Upper lobe of left lung (tissue), 6 donors: ENCODE measurements around the gene UBN1. TPM values are rescaled to one million over a fixed set of nuclear protein-coding genes. Genes with fewer than 3 reads are reported as not detected.
A peak's percentile ranks its signal among the peaks of the same experiment; 100 is the strongest.

Source experiments
- ATAC-seq, 2 donors: fragments of 200-7000 bp; cut with Tn5 transposase; one replicate each; pipeline ENCODE4 v1.9.1; 2022; ENCODE audit warnings: mild to moderate bottlenecking in 2 of 2, moderate library complexity in 2 of 2; ENCODE audit not compliant: low FRiP score in 2 of 2
- DNase-seq, 2 donors: peaks; one replicate each; pipeline ENCODE4 v3.0.0-alpha.2; 2019 to 2020
- H3K27ac ChIP-seq, 4 donors: fragments of 200-600 bp; sonication (generic); one replicate each; pipeline ENCODE4 v1.5.1; 2016 to 2019
- H3K27me3 ChIP-seq, 4 donors: fragments of 200-600 bp; sonication (generic); one replicate each; pipeline ENCODE4 v1.5.1; 2017 to 2019
- H3K36me3 ChIP-seq, 4 donors: fragments of 200-600 bp; sonication (generic); one replicate each; pipeline ENCODE4 v1.5.1; 2016 to 2019
- H3K4me1 ChIP-seq, 4 donors: fragments of 200-600 bp; sonication (generic); one replicate each; pipeline ENCODE4 v1.5.1; 2018 to 2019
- H3K4me3 ChIP-seq, 4 donors: fragments of 200-600 bp; sonication (generic); one replicate each; pipeline ENCODE4 v1.5.1; 2017 to 2019; ENCODE audit warnings: mild to moderate bottlenecking in 2 of 4, moderate library complexity in 1 of 4
- H3K9me3 ChIP-seq, 4 donors: fragments of 200-600 bp; sonication (generic); one replicate each; pipeline ENCODE4 v1.5.1; 2018 to 2019
- EP300 ChIP-seq, 4 donors: sonication (generic); formaldehyde crosslinking; IDR thresholded peaks; one replicate each; pipeline ENCODE4 v1.5.1; 2017; ENCODE audit warnings: antibody characterized with exemption in 4 of 4, control low read depth in 2 of 4
- POLR2A ChIP-seq, 4 donors: fragments of 450-650 bp; IDR thresholded peaks; one replicate each; pipeline ENCODE4 v1.5.1; 2016 to 2017; ENCODE audit warnings: antibody characterized with exemption in 4 of 4, mild to moderate bottlenecking in 2 of 4
- POLR2AphosphoS5 ChIP-seq, 2 donors: sonication (generic); formaldehyde crosslinking; IDR thresholded peaks; one replicate each; pipeline ENCODE4 v1.5.1; 2017; ENCODE audit warnings: antibody characterized with exemption in 2 of 2
- WGBS, 2 donors: methylation state at CpG; one replicate each; pipeline ENCODE4 v1.1.5; 2017 to 2018; 5-methylcytosine and 5-hydroxymethylcytosine counted together
- total RNA-seq, 6 donors: library from RNA; depleted of rRNA in 4 of 6; stranded (reverse); fragments of >200 nt in 4 of 6; gene quantifications; one replicate each; pipeline versions ENCODE4 v1.1.0 to v1.2.1, GENCODE V29; 2016 to 2021
- TF ChIP-seq, protein P1 (sequence below), 6 experiments: fragments of 450-650 bp in 4 of 6; fragments of 200-600 bp in 2 of 6; sonication (generic) in 2 of 6; IDR thresholded peaks; one replicate each; pipeline ENCODE4 v1.5.1; 2016 to 2019; ENCODE audit warnings: antibody characterized with exemption in 6 of 6
- donor health status: DM: no; HTN: no; CAD: no; lungs with moderate emphysema.
- donor health status: DM: no; HTN: yes; CAD: no; lungs with severe emphysema.

Gene UBN1
- total RNA-seq, 6 donors from 2014 or later = 35.7 to 49.2 (median 38.8) TPM

DNA sequence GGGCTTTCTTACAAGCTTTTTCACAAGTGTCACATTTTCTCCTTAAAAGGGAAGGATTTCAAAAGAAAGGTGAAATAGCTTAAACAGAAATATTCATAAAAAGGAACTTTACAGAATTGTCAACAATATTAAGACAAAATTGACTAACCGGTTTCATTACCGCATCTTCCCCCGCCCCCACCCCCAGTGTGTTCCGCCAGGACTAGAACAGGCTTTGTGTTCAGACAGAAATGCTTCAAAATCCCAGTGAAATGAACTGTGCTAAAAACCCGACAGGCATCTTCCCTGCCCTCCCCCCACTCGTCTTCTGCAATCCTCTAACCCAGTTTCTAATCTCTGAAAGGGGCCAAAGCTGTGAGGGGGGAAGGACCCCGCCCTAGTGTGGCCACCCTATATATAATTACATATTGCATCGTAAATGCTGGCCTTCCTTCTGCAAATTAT, 43.9 kb upstream of the UBN1 start:
- no peaks in the 10 kb centered on the region for H3K27me3 ChIP-seq
- no peak for DNase-seq
- TF ChIP-seq POLR2A (IDR thresholded peaks at IDR 0.05) (no peak), EP300 (IDR thresholded peaks at IDR 0.05) (no peak), POLR2AphosphoS5 (IDR thresholded peaks at IDR 0.05) (no peak)
- TF ChIP-seq, protein P1, sequence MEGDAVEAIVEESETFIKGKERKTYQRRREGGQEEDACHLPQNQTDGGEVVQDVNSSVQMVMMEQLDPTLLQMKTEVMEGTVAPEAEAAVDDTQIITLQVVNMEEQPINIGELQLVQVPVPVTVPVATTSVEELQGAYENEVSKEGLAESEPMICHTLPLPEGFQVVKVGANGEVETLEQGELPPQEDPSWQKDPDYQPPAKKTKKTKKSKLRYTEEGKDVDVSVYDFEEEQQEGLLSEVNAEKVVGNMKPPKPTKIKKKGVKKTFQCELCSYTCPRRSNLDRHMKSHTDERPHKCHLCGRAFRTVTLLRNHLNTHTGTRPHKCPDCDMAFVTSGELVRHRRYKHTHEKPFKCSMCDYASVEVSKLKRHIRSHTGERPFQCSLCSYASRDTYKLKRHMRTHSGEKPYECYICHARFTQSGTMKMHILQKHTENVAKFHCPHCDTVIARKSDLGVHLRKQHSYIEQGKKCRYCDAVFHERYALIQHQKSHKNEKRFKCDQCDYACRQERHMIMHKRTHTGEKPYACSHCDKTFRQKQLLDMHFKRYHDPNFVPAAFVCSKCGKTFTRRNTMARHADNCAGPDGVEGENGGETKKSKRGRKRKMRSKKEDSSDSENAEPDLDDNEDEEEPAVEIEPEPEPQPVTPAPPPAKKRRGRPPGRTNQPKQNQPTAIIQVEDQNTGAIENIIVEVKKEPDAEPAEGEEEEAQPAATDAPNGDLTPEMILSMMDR (IDR thresholded peaks at IDR 0.05) = no peak
- peak overlapping the region in 3 of 4 donors; percentile 88 to 94 (median 92) for H3K4me3 ChIP-seq
- H3K36me3 ChIP-seq = peaks cover 0 to 48% (median 35%) of the 10 kb centered on the region in 4 donors
- H3K27ac ChIP-seq = peak overlapping the region in 3 of 4 donors; percentile 71 to 92 (median 80)
- ATAC-seq = no peak
- no peaks in the 10 kb centered on the region for H3K9me3 ChIP-seq
- H3K4me1 ChIP-seq = peaks cover 15 to 37% (median 26%) of the 10 kb centered on the region in 4 donors
- WGBS, 2 donors = 42 to 43% methylated on average over 8 of the region's 8 CpGs

DNA sequence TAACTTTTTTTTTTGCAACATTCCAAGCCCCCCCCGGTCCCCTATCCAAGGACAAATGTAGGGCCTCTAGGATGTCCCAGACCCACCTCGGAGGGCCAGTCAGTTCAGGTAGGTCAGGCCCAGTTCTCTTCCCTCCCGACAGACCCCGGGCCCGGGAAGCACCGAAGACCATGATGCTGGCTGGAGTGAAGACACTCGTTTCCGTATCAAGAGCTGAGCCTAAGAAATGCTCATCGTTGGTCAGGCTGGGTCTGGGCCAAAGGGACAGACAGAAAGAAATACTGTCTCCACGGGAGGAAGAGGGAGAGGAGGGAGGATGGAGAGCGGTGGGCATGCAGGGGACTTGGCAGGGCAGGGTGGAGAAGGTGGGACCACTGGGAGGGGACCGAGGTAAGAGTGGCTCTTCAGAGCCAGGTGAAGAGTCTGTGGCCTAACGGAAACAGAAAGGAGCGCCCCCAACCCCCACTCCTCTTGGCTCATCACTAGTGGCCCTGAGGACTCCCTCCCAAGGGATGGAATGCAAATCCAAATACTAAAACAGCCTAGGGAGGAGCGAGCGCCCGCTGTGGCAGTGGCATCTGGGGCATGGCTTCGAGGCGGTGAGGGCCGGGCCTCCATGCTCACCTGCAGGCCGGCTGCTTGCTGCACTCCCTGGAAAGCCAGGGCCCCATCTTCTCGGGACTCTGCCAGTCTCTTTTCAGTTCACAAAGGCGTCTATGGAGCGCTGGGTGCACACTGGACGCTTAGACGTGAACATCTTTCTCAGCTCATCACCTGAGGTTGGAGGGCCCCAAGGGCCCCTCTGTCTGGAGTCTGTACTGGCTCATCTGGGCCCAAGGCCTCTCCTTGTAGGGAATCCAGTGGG, 43.2 kb upstream of the UBN1 start:
- no peaks in the 10 kb centered on the region for H3K9me3 ChIP-seq
- peaks cover 15 to 37% (median 26%) of the 10 kb centered on the region in 4 donors for H3K4me1 ChIP-seq
- ATAC-seq = no peak
- DNase-seq = no peak
- H3K27me3 ChIP-seq = no peaks in the 10 kb centered on the region
- TF ChIP-seq EP300 (IDR thresholded peaks at IDR 0.05) (no peak), POLR2AphosphoS5 (IDR thresholded peaks at IDR 0.05) (no peak), POLR2A (IDR thresholded peaks at IDR 0.05) (no peak)
- TF ChIP-seq, protein P1 (IDR thresholded peaks at IDR 0.05) = no peak
- H3K27ac ChIP-seq = peak overlapping the region in 1 of 4 donors; percentile 92
- H3K4me3 ChIP-seq = no peak overlapping the region
- WGBS, 2 donors = 83 to 85% methylated on average over 21 to 26 of the region's 26 CpGs
- peaks cover 0 to 51% (median 39%) of the 10 kb centered on the region in 4 donors for H3K36me3 ChIP-seq

DNA sequence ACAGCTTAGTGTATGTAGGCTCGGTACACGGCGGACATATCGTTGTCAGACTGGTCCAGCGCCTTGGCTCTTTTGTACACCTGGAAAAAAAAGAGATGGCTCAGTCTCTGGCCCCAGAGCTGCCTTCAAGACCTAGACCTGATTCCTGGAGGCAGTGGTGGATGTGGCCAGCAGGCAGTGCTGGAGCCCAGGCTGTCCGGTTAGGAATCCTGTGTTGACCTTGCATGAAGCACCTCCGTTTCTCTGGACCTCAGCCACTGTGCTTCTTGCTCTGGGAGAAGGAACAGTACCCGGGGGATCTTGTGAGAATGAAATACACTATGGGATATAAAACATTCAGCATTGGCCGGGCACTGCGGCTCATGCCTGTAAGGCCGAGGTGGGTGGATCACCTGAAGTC, 42.0 kb upstream of the UBN1 start:
- Histone ChIP-seq H3K36me3 (peaks cover 3 to 56% (median 48%) of the 10 kb centered on the region in 4 donors), H3K27ac (no peak overlapping the region), H3K4me3 (no peak overlapping the region), H3K27me3 (no peaks in the 10 kb centered on the region), H3K9me3 (no peaks in the 10 kb centered on the region), H3K4me1 (peaks cover 15 to 33% (median 23%) of the 10 kb centered on the region in 4 donors)
- TF ChIP-seq, protein P1 (IDR thresholded peaks at IDR 0.05) = no peak
- TF ChIP-seq EP300 (IDR thresholded peaks at IDR 0.05) = no peak
- TF ChIP-seq POLR2A (IDR thresholded peaks at IDR 0.05) = no peak
- no peak for TF ChIP-seq POLR2AphosphoS5 (IDR thresholded peaks at IDR 0.05)
- DNase-seq = no peak
- no peak for ATAC-seq
- 87% methylated on average over 11 of the region's 11 CpGs for WGBS, 2 donors

DNA sequence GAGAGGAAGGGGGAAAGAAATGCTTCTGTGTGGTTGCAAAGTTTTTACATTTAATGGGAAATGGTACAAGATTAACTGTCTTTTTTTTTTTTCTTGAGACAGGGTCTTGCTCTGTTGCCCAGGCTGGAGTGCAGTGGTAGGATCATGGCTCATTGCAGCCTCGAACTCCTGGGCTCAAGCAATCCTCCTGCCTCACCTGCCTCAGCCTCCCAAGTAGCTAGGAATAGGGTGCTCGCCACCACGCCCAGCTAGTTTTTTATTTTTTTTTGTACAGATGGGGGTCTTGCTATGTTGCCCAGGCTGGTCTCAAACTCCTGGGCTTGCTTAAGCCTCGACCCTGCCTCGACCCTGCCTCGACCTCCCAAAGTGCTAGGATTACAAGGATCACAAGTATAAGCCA, 41.0 kb upstream of the UBN1 start:
- WGBS, 2 donors = 94 to 95% methylated on average over 6 of the region's 6 CpGs
- Histone ChIP-seq H3K27ac (no peak overlapping the region), H3K27me3 (no peaks in the 10 kb centered on the region), H3K9me3 (no peaks in the 10 kb centered on the region), H3K4me1 (peaks cover 10 to 22% (median 13%) of the 10 kb centered on the region in 4 donors), H3K4me3 (no peak overlapping the region), H3K36me3 (peaks cover 3 to 67% (median 56%) of the 10 kb centered on the region in 4 donors)
- no peak for TF ChIP-seq EP300 (IDR thresholded peaks at IDR 0.05)
- TF ChIP-seq POLR2AphosphoS5 (IDR thresholded peaks at IDR 0.05) = no peak
- no peak for TF ChIP-seq POLR2A (IDR thresholded peaks at IDR 0.05)
- TF ChIP-seq, protein P1 (IDR thresholded peaks at IDR 0.05) = no peak
- ATAC-seq = no peak
- no peak for DNase-seq
